GM19467 (cell line): Measurements from ENCODE around the gene PIMREG.

ENCODE experiments used
- ATAC-seq: cut with Tn5 transposase; IDR thresholded peaks from one replicate; pipeline ENCODE4 v1.9.1; 2021; ENCODE audit warnings: mild to moderate bottlenecking, moderate library complexity; ENCODE audit not compliant: unreplicated experiment

PIMREG gene

DNA sequence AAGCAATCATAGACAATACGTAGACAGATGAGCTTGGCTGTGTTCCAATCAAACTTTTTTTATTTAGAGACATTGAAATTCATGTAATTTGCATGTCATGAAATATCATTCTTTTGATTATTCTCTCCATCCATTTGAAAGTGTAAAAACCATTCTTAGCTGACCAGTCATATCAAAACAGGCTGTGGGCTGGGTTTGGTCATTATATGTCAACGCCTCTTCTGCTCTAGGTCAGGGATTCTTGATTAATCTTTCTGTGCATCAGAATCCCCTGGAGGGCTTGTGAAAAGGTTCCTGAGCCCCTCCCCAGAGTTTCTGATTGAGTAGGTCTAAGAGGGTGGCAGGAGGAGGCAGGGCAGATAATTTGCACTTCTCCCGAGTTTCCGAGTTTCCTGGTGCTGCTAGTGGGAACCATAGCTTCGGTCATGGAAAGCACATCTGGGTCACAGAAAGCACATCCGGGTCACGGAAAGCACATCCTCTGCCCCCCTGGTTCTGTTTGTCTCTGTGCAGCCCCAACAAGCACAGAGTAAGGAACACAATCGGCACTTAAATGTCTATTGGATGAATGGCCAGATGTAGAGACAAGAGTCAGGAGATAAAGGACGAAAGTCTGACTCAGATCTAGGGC is 16.4 kb downstream of the PIMREG start:
- ATAC-seq: no peak

DNA sequence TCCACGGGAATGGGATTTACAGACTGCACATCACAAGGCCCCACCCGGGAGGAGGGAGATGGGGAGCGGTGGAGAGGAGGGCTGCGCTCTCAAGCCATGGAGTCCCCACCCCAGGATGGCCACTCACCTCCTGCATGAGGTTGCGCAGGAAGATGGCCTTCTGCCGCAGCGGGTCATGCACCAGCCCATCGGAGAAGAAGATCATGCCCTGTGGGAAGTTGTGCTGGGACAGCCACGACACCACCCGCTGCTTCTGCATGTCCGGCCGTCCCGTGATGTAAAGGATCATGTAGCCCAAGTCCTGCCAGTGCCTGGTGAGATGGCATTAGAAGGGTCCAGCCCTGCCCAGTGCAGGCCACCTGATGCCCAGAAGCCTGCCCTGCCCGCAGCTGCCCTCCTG is 17.0 kb downstream of the PIMREG start:
- no peak for ATAC-seq

DNA sequence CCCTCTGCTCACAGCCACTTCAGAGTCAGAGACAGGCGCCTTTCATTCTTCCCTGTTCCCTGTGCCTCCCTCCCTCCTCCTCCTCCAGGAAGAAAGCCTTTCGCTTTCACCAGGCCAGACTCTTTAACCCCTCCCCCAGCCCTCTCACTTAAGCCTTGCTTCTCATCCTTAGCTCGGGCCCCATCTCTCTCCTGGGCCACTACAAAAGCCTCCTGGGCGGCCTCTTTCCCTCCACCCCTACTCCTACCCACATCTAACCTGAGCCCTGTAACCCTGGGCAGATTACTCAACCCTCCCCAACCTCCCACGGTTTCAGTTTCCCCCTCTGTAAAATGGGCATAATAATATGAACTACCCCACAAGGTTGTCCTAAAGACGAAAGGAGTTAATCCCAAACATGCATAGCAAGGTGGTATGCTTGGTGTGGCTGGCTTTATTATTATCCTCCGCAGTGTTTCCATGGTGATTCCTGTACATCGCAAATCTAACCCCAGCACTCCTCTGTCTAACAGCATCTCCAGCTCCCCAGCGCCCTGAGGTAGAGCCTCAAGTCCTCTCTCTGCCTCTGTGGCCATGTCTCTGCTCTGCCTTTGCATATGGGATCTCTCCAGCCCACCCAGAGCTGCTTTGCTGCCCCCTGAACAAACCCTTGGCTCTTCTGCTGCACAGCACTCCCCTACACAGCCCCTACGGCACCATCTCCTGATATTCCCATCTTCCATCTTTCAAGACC is 17.7 kb downstream of the PIMREG start:
- ATAC-seq: no peak

DNA sequence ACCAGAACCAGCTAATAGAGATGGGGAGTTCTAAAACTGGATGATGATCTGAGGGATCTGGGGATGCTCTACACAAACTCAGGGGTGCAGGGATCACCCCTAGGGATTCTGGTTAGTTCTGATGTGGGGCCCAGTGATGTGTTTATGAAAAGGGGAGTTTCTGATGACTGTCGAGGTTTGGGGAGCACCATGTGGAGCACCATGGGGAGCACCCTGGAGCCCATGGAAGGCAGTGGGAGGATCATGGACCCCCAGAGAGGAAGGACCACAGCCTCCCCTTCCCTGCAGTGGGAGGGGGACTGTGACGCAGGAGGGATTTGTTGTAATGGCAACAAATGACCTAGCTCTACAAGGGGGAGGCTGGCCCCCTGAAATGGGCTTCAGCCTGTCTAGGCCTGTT is 18.4 kb downstream of the PIMREG start:
- ATAC-seq: no peak

DNA sequence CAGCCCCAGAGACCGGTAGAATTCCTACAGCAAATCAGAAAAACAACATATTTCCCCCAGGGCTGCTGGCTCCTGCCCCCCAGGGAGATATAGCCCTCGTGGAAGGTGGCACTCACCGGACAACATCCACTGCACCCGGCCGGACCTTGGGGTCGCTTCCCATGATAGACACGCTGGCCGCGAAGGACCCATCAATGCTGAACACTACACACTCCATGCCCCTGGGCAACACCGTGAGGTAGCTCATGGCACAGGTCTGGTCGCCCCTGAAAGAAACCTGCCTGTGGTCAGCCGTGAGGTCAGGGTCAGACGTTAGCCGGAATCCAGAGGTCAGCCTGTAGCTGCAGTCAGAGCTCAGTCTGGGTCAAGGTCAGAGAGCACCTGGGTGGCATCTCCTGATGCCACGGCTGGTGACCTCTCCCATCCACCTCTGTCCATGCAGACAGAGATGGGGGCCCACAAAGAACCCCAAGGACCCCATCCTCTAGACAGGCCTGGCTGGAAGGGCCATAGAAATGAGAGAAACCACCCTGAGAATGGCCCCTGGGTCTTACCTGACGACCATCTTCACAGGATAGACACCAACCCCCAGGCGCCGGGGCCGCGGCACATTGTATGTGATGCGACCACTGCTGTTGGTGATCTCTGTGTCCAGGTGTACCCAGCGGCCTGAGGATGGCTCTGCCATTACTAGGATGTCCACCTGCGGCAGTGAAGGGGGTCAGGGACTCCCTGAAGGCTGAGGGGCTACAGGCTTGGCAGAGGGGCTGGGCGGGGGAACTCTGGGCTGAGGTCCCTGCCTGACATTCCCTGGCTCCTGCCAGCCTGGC is 19.6 kb downstream of the PIMREG start:
- no peak for ATAC-seq

DNA sequence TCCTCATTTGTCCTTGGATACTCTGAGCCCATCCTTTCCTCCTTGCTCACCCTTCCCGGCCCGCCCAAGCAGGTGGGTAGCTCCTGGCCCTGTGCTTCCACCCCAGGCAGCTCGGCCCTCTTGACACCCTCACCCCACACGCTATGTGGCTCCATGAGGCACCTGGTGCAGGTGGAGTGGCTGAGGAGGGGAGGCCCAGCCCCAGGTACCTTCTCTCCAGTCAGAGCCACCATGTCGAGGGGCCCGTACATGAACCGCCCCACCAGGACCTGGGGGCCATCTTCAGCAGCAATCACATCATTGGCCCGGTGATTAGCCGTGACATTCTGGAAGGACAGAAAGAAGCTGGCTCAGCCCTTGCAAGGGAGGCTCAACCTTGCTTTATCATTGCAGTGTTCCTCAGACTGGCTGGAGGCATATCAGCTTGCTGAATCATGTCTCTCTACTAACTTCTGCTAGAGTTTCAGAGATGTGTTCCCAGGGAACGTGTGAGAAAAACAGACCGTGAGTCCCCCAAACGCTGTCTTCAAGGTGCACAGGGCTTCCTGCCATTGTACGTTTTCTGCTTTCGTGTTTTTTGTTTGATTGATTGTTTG is 20.3 kb downstream of the PIMREG start:
- no peak for ATAC-seq

DNA sequence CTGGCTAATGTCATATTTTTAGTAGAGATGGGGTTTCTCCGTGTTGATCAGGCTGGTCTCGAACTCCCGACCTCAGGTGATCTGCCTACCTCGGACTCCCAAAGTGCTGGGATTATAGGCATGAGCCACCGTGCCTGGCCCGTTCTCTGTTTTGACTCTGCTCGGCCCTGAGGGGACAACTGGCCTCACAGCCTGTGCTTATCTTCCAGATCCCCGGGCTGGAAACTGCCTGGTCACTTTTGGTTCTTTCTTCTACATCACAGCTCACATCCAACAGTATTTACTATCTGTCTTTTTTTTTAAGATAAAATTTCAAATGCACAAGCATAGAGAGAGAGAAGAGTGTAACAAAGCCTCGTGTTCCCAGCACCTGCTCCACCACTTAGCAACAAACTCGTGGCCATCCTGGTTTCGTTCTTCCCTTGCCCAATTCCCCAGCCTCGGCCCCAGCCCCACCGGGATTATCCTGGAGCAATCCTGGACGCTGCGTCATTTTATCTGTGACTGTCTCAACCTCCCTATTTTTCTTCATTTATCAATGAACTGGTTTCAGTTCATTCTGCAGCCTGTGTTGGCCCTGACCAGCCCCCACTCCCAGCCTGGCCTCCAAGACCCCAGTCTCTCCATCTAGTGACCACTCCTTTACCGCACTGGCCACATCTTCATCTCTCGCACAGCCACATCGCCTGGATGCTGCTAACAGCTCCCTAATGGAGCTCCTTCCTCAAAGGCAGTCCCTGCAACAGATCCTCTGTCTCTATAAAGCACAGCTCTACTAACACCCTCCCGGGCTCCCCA is 21.1 kb downstream of the PIMREG start:
- no peak for ATAC-seq

DNA sequence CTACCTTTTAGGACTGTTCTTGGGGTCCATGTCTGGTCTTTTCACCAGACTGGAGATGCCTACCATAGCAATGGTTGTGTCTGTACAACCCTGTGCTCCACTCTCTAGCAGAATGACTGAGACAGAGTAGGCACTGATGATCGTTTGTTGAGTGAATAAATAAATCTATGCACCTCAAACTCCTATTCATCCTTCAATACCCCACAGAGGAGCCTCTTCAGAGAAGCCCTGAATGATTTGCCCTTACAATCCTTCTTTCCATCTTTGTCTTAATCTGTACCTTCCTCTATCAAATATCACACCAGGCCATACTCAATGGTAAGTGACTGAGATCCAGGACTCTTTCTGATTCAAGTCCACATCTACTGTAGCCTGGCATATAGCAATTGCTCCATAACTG is 23.3 kb downstream of the PIMREG start:
- ATAC-seq: no peak

DNA sequence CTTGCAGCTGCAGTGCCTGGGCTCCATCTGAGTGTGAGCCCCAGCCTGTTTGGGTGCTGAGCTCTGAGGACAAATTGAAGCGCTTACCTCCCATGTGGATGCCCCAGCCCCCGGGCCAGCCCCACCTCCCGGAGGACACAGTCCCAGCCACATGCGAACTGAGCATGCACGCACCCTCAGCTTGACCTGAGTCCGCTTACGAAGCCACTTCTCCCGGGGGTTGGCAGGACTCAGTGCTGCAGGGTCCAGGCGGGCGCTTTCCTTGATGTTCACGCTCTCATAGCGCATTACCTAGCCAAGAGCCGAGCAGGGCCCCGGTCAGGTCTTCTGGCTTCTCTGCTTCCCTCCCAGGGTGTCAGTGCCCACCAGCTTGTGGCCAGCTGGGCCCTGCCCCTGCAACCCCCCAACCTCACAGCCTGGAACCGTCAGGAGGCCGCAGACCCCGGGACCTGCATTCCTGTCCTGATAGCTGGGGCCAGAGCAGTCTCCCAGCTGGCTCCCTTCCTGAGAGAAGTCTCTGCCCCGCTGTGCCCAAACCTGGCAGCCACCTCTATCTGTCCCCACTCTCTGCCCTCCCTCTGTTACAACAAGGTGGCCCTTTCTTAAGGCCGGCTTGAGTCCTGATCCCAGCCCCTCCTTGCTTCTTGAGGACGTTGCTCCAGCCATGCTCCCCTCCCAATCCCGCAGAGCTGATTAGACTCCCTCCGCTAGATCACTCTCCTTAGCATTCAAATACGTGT is 24.0 kb downstream of the PIMREG start:
- no peak for ATAC-seq

DNA sequence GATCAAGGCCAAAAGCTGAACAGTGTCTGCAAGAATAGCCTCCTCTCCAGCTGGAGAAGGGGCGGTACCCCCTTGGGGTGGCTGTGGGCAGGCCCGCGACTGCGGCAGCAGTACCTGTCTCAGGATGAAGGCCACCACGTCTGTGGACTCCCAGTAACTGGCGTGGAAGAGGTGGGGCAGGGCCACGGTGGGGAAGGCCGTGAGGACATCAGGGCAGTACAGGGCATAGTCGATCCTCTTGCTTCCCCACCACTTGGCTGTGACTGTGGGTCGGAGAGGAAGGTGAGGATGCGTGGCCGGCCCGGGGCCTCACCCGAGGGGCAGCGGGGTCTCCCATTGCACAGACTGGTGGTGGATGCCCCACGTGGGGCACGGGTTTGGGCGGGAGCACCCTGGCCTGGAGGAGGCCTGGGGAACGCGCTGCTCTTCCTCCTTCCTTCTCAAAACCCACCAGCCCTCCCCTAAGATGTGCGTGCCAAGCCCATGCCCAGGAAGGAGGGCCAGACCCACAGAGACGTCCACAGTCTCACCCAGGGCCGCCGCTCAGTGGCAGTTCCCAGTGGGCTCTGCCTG is 26.0 kb downstream of the PIMREG start:
- ATAC-seq: no peak

DNA sequence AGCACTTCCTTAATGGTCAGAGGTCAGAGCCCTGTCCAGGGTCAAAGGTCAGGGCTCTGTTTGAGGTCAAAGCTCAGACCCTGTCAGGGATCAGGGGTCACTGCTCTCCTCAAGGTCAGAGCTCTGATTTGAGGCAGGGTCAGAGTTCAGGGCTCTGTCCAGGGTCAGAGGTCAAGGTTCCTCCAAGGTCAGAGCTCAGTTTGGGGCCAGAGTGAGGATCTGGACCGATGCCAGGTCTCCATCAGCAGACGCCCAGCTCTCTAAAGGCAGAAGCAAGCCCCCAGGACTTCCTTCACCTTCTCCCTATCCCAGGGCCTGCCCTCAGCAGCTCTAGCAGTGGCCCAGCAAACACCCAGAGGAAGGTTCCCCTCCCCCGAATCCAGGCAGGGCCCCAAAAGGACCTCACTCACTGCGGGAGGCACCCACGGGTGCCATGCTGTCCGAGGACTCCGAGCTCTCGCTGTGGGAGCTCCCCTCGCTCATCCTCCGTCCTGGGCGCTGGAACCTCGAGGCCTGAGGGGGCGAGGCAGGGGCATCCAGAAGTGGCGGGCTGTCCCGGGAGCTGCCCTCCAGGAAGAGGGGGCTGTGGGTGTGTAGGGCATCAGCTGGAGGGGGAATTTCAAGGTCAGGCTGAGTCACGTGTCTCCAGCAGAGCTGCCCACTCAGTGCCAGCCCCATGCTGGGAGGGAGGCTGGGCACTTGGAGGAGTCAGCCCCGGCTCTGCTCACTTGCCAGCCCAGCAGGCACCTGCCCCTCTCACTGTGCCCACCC is 26.7 kb downstream of the PIMREG start:
- no peak for ATAC-seq

DNA sequence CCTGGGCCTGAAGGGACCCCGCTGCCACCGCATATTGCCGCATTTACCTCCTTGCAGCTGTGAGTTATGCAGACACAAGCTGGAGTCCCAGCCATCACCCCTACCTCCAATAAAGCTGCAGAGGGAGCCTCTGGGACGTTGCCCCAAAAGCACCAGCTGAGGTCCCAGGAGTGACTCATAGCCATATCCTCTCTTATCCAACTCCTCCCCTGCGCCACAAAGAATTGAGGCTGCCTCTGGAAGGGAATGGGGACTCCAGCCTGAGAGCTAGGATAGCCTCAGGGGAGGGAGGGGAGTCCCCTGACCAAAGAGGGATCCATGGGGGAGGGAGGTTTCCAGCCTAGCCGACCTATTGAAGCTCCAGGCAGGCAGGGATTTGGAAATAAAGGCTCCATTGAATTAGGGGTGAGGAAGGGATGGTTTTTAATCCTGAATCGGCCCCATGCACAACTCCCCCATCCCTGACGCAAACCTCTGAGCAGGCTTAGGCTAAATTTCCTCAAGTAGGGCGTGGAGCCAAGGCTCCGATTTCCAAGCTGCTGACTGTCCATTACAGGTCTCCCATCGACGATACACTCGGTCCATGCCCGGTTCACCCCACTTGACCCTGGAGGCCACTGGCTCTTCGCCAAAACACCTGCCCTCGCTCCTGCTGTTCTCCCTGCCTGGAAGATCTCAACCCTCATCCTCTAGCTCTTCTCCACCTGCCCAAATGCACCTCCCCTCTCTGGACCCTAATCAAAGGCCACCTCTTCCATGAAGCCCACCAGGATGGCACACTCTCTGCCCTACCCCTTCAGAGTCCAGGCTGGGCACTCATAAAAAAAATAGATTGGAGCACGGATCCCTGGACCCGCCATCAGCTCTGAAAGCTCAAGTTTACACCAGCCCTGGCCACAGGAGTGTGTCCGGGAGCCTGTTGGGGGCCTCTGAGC is 27.5 kb downstream of the PIMREG start:
- ATAC-seq: no peak

DNA sequence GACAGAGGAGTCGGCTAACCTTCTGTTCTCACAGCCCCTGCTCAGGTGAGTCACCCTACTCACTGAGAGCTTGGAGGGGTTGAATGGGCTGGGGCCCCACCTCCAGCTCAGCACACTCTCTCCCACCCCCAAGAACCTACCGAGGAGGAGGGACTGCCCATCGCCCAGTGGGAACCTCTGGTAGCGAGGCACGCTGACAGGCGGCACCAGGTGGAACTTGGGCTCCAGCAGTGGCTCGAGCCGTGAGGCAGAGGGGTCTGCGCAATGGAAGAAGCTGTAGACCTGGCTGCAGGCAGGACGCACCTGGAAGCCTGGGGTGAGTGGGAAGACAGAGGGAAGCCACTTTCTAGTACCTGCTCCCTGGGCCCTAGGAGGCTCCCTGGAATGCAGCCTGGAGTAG is 28.3 kb downstream of the PIMREG start:
- ATAC-seq: no peak

DNA sequence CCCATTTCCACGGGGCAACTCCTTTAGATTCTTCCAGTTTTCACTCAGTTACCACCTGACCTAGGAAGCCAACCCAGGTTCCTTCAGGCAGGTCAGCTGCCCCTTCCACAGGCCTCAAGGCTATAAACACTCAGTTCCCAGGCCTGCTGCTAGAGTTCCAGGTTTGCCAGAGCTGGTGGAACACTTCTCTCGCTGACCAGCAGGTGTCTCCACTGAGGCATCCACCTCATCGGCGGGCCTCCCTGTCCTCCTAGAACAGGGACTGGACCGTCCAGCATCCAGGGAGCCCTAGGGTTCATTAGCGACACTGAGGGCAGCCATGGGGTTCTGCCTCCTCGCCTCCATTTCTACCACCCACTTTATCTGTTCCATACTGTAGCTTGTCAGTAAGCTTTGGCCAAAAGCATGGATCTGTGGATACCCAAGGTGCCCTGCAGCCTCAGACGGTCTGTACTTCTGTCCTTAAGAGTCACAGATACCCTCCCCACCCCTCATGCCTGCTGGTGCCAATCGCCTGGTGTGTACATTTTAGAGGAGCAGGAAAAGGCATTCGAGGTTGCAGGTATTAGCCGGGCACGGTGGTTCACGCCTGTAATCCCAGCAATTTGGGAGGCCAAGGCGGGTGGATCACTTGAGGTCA is 29.0 kb downstream of the PIMREG start:
- no peak for ATAC-seq

DNA sequence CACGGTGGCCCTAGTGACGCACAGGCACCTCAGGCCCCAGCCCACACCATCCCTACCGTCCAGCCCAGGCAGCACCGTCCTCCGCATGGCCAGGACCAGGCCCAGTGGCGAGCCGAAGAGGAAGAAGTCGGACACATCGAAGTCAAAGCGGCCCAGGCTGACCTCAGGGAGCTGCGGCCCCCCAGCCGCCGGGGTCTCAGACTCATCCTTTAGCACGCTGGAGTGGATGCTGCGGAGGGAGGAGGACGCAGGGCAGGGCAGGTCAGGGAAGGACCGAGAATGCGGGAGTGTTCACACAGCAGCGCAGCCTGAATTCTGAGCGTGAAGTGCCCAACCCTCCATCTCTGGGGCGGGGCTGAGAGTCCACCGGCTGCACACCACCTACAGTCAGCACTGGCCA is 30.1 kb downstream of the PIMREG start:
- no peak for ATAC-seq

DNA sequence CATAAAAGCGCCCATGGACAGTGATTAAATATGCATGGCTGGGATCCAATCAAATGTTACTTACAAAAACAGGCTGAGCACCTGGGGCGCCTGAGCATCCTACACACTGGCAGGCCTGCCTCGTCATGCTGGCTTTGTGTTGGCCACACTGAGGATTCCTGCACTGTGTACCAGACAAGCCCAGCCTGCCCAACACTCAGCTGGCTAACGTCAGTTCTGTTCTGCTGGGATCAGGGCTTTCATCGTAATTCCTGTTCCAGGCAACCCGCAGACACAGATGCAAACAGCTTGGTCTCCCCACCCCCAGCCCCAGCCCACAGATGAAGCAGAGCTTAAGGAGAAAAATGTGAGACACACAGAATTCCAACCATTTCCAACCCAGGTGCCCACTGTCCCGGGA is 30.7 kb downstream of the PIMREG start:
- no peak for ATAC-seq

DNA sequence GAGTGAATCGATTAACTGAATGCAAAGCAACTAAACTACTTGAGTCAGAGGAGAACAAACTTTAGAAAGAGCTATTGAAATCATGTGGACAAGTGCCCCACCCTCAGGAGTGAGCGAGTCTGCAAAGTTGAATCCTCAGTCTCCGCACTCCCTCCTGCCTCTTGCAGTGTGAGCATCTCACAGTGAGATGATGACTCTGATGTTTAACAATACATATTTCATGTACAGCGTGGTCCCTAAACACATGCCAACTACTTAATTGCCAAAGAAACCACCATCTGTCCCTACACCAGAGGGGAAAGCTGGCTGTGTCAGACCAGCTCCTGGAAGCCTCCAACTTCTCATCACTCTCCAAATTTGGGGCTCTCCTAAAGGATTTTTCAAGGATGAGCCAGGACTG is 31.2 kb downstream of the PIMREG start:
- ATAC-seq: no peak
